Measurements from ENCODE around the gene PNRC1.
"Not testable (repeated sequence)": the region's sequence is repeated elsewhere in the genome, so short reads cannot be mapped to it uniquely, and the experiment has no call there.

The PNRC1 gene

DNA sequence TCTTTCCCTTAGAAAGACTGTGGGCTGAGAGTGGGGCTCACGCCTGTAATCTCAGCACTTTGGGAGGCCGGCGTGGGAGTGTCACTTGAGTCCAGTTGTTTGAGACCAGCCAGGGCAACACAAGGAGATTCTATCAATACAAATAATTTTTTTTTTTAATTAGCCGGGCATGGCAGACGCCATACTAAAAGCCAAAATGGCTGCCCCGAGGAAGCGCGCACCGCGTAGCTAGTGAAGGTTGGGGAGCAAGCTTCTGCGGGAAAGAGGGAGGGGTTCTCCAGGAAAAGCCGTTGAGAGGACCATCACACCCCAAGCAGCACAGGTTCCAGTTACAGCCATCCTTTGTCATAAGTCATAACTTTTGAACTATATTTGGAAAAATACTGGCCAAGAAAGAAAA, 21.3 kb upstream of the PNRC1 start:
- no peak for DNase-seq

- DNase-seq = no peak
Measured at GRCh38 chr6:89063881-89064280, 16.7 kb upstream of the PNRC1 start.

- not testable (repeated sequence) for DNase-seq
Measured at GRCh38 chr6:89064931-89065330, 15.6 kb upstream of the PNRC1 start.

- not testable (repeated sequence) for DNase-seq
Measured at GRCh38 chr6:89066121-89066520, 14.4 kb upstream of the PNRC1 start.

DNA sequence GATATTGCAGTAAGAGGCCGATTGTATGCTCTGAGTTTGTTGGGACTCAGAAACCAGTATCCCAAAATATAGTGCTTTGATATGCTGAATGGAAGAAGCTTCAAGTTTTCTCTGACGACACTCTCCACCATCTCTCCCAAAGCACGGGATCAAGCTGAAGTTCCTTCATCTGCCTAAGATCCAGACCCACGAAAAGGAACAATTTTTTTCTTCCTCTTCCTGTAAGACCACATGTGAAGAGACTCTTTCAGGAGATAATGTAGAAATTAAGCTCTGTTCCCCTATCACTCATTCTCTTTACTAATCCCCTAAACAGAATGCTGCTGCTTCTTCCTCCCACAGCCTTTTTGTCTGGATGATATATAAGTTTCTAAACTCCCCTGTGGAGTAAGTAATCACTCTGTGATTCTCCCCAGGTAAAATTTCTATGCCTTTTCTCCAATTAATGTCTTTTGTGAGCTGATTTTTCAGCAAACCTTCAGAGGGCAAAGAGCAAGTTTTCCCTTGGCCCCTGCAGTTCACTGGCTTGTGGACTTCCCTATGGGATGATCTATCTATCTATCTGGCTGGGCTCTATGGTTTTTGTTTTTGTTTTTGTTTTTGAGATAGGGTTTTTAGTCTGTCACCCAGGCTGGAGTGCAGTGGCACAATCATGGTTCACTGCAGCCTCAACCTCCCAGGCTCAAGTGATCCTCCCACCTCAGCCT, 13.5 kb upstream of the PNRC1 start:
- no peak for DNase-seq

DNA sequence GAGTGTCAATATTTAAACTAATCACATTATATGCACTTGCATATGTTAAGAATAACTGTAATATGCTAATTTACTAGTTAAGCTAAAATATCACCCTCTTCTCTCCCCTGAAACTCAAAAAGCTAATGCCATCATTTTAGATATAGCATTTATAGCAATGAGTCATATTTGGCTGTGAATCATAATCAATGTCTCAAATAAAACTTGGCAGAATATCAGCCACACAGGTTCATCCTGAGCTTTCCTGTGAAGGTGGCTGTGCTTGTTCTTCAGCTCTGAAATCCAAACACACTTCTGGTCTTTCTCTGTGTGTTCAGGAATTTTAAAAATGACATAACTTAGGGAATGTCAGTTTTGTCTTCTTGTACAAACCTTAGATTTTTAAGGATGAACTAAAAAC, 12.8 kb upstream of the PNRC1 start:
- no peak for DNase-seq

GRCh38 chr6:89068695-89069094, 11.9 kb upstream of the PNRC1 start:
- no peak for DNase-seq

DNA sequence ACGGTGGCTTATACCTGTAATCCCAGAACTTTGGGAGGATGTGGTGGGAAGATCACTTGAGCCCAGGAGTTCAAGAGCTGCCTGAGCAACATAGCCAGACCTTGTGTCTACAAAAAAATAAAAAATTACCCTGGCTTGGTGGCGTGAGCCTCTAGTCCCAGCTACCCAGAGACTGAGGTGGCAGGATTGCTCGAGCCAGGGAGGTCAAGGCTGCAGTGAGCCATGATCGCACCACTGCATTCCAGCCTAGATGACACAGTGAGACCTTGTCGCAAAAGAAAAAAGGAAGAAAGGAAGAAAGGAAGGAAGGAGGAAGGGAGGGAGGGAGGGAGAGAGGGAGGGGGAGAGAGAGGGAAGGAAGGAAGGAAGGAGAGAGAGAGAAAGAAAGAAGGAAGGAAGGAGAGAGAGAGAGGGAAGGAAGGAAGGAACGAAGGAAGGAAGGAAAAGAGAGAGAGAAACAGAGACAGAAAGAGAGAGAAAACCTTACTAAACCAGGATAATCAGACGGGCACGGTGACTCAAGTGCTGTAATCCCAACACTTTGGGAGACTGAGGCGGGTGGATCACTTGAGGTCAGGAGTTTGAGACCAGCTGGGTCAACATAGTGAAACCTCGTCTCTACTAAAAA, 10.9 kb upstream of the PNRC1 start:
- no peak for DNase-seq

GRCh38 chr6:89071036-89071435, 9.5 kb upstream of the PNRC1 start:
- no peak for DNase-seq

DNA sequence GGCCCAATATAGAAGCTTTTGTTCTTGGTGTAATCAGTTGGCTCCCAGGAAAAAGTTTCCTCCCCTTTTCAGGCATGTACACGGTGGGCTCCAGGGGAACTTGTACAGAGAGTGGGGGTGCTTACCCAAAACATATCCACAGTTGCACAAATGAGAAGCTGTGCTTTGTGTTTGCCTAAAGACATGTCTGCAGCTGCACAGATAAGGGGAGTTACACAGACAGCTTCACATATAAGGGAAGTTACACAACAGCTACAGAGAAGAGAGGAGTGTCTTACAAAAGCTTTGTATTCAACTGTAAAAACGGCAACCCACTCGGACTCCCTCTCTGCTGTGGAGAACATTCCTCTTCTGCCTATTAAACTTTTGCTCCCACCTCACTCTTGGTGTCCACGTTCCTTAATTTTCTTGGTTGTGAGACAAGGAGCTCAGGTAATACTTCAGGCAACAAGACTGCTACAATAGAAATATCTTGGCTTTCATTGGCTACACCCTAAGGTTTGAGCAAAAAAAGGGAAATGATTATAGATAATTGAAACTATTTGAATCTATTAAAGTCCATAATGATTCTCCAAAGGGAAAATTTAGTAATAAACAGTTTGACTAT, 7.4 kb upstream of the PNRC1 start:
- DNase-seq = no peak

- no peak for DNase-seq
Measured at GRCh38 chr6:89073840-89074239, 6.7 kb upstream of the PNRC1 start.

GRCh38 chr6:89079511-89080234, 878 bp upstream of the PNRC1 start:
- DNase-seq = peak; percentile 79

GRCh38 chr6:89081129-89081422, 525 bp downstream of the PNRC1 start:
- DNase-seq = no peak

- peak; percentile 97 for DNase-seq
Measured at GRCh38 chr6:89081423-89082322, 1.1 kb downstream of the PNRC1 start.

- DNase-seq = peak; percentile 15
Measured at GRCh38 chr6:89082486-89082891, 1.9 kb downstream of the PNRC1 start.

DNA sequence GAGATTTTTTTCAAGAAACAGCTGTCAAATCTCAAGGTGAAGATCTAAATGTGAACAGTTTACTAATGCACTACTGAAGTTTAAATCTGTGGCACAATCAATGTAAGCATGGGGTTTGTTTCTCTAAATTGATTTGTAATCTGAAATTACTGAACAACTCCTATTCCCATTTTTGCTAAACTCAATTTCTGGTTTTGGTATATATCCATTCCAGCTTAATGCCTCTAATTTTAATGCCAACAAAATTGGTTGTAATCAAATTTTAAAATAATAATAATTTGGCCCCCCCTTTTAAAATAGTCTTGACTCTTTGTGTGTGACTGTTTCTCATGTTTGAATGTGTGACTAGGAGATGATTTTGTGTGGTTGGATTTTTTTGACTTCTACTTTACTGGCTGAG, 4.0 kb downstream of the PNRC1 start:
- no peak for DNase-seq

DNA sequence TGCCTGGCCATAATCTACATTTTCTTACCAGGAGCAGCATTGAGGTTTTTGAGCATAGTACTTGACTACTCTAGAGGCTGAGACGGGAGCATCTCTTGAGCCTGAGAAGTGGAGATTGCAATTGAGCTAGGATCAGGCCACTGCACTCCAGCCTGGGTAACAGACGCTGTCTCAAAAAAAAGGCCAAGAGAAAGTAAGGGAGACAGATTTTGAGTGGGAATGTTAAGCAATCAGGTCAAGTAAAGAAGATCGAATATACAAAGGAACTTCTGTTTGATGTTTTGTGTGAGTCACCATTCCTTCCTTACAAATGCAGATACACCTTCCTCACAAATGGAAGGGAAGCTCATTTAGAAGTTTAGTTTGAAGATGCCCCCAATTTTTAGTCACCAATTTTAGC, 4.4 kb downstream of the PNRC1 start:
- peak; percentile 3 for DNase-seq

- DNase-seq = no peak
Measured at GRCh38 chr6:89085409-89086205, 5.1 kb downstream of the PNRC1 start.

DNA sequence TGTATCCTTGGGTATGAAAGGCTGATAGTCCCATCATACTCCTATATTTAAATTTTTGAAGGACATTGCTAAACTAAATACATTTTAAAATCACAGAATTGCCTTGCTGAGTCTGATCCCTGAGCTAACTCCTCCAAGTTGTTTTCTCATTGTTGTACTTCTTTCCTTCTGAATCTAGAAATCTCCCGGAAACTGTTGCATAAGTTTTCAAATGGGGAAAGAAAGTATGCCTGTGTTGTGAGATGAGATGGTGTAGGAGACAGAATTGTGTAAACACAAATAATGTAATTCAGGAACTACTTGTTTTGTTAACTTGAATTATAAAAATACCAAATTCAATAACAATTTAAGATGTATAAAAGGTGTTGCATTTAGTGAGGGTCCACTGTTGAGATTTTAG, 7.3 kb downstream of the PNRC1 start:
- DNase-seq = no peak

DNA sequence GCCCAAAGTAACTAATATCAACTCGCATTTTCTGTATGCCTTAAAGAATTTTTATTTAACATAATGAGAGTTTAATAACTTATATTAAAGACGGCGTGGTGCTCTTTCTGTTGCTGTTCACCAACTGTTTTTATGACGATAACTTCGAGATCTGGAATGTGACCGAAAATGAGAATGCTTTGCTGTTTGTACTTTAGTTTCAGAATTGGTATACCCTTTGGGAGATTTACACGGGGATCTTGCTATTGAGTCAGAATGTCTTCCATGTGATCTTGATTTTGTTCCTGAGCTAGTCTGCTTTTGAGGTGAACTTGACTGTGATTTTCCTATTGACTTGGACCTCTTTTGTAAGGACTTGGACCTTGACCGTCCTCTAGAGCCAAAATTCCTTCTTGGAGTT, 17.9 kb downstream of the PNRC1 start:
- DNase-seq = no peak

GRCh38 chr6:89100114-89100513, 19.6 kb downstream of the PNRC1 start:
- no peak for DNase-seq

- DNase-seq = no peak
Measured at GRCh38 chr6:89110284-89110683, 29.7 kb downstream of the PNRC1 start.
